MCF 10A (cell line): ENCODE results near the gene C5orf58. TPM values are rescaled to one million over a fixed set of nuclear protein-coding genes. Genes with fewer than 3 reads are reported as not detected.

Experiments used
- BruUV-seq: library from RNA; stranded (reverse); fragments of 400-500 nt; replicated peaks from 2 replicates; lab custom pipeline; 2021; lab: Mats Ljungman, UMichigan
- CTCF ChIA-PET: fragments of 300-600 bp; sonication (Branson Sonifier 250); formaldehyde crosslinking; extraction: SDS; loops from one replicate; lab custom pipeline; 2021; ENCODE audit warnings: antibody characterized with exemption, inconsistent platforms; lab: Yijun Ruan, JAX
- POLR2A ChIA-PET: fragments of 300-600, 350-650 bp; sonication (Branson Sonifier 250); formaldehyde crosslinking; extraction: SDS; loops from one replicate; lab custom pipeline; 2020; ENCODE audit warnings: antibody characterized with exemption, inconsistent platforms; lab: Yijun Ruan, JAX
- DNase-seq: peaks from one replicate; pipeline ENCODE4 v3.0.0-alpha.2; 2018; ENCODE audit not compliant: unreplicated experiment
- H3K27ac Mint-ChIP-seq: one replicate; pipeline ENCODE4 v1.8.0; 2022; ENCODE audit warnings: mild to moderate bottlenecking, low read depth, mixed read lengths; ENCODE audit not compliant: unreplicated experiment
- H3K27me3 Mint-ChIP-seq: one replicate; pipeline ENCODE4 v1.8.0; 2022; ENCODE audit warnings: mixed read lengths; ENCODE audit not compliant: insufficient read depth, unreplicated experiment
- H3K36me3 Mint-ChIP-seq: one replicate; pipeline ENCODE4 v1.8.0; 2022; ENCODE audit warnings: mild to moderate bottlenecking, moderate library complexity, mixed read lengths; ENCODE audit not compliant: insufficient read depth, unreplicated experiment
- H3K4me1 Mint-ChIP-seq: one replicate; pipeline ENCODE4 v1.8.0; 2022; ENCODE audit warnings: mixed read lengths; ENCODE audit not compliant: insufficient read depth, unreplicated experiment
- H3K4me3 Mint-ChIP-seq: one replicate; pipeline ENCODE4 v1.8.0; 2022; ENCODE audit warnings: mild to moderate bottlenecking, moderate library complexity, mixed read lengths; ENCODE audit not compliant: unreplicated experiment
- H3K9me3 Mint-ChIP-seq: one replicate; pipeline ENCODE4 v1.8.0; 2022; ENCODE audit warnings: mixed read lengths; ENCODE audit not compliant: unreplicated experiment
- intact Hi-C: fragments of 100-400 bp; cut with micrococcal nuclease; formaldehyde crosslinking; loops from 2 replicates; pipeline ENCODE4 v1.14.1; 2022
- total RNA-seq: library from RNA; stranded (reverse); gene quantifications from 2 replicates; pipeline ENCODE4 v1.2.3, GENCODE V29; 2022
- TF ChIP-seq, protein P1 (sequence below): fragments of 200-600 bp; IDR thresholded peaks from one replicate; pipeline ENCODE4 v1.8.0; 2022; ENCODE audit warnings: antibody characterized with exemption, mild to moderate bottlenecking; ENCODE audit not compliant: unreplicated experiment

C5orf58 gene
- total RNA-seq, 1 experiment from 2014 or later = not detected

DNA sequence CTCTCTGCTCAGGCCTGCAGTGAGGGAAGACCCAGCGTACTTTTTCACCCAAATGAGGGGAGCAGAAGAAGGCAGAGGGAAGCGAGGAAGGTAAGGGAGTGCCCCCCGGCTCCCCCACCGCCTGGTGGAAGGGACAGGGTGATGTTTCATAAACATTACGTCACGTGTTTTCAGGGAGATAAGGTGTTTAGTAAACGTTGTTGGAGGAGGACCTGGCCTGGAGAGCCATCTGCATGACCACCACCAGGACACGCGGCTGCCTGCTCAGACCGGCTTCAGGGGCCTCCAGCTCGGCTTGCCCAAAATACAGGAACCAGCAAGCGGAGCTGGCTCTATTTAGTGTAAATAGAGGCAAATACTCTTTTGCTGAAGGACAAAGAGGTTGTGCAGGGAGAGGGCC lies 40.0 kb upstream of the C5orf58 start:
- H3K36me3 Mint-ChIP-seq = no peaks in the 10 kb centered on the region
- H3K4me1 Mint-ChIP-seq = no peaks in the 10 kb centered on the region
- H3K27me3 Mint-ChIP-seq = no peaks in the 10 kb centered on the region
- intact Hi-C loops = no loop called here
- no peak overlapping the region for H3K4me3 Mint-ChIP-seq
- TF ChIP-seq, protein P1, sequence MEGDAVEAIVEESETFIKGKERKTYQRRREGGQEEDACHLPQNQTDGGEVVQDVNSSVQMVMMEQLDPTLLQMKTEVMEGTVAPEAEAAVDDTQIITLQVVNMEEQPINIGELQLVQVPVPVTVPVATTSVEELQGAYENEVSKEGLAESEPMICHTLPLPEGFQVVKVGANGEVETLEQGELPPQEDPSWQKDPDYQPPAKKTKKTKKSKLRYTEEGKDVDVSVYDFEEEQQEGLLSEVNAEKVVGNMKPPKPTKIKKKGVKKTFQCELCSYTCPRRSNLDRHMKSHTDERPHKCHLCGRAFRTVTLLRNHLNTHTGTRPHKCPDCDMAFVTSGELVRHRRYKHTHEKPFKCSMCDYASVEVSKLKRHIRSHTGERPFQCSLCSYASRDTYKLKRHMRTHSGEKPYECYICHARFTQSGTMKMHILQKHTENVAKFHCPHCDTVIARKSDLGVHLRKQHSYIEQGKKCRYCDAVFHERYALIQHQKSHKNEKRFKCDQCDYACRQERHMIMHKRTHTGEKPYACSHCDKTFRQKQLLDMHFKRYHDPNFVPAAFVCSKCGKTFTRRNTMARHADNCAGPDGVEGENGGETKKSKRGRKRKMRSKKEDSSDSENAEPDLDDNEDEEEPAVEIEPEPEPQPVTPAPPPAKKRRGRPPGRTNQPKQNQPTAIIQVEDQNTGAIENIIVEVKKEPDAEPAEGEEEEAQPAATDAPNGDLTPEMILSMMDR = no peak
- no peak overlapping the region for H3K27ac Mint-ChIP-seq
- no TSS peak for BruUV-seq
- CTCF ChIA-PET = interaction anchor here (0.5 to 29.7 kb wide), 10 partner anchors 10 to 840 kb away, joined by 3 to 633 read pairs (median 4); partner anchors contain the start of gene FOXI1
- H3K9me3 Mint-ChIP-seq = no peaks in the 10 kb centered on the region
- POLR2A ChIA-PET = no interaction called here
- no peak for DNase-seq

DNA sequence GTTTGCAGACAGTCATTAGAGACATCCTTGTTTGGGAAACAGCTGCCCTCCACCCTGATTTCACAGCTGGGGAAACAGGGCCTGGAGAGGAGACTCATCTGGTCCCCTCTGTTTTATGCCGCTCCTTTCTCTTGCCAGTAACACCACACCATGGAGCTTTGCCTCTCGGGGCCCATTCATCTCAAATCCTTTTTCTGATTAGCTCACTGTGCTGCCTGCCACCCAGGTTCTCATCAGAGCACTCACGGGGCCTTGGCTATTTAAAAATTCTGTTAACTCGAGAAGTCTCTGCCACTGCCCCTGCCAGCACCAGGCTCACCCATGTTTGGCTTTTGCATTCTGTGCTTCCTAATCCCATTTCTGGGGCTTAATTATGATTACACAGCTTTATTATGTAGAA lies 36.8 kb upstream of the C5orf58 start:
- BruUV-seq = no TSS peak
- H3K4me1 Mint-ChIP-seq = no peaks in the 10 kb centered on the region
- TF ChIP-seq, protein P1 = no peak
- DNase-seq = no peak
- H3K27me3 Mint-ChIP-seq = no peaks in the 10 kb centered on the region
- no peak overlapping the region for H3K4me3 Mint-ChIP-seq
- H3K27ac Mint-ChIP-seq = no peak overlapping the region
- no peaks in the 10 kb centered on the region for H3K36me3 Mint-ChIP-seq
- ChIA-PET CTCF (interaction anchor here (0.6 to 29.7 kb wide), 9 partner anchors 13 to 497 kb away, joined by 3 to 633 read pairs (median 4); partner anchors contain the start of gene FOXI1), POLR2A (interaction anchor here (1.0 kb wide), 1 partner anchor 29 kb away, joined by 3 read pairs; no protein-coding TSS in a partner anchor)
- intact Hi-C loops = no loop called here
- no peaks in the 10 kb centered on the region for H3K9me3 Mint-ChIP-seq

DNA sequence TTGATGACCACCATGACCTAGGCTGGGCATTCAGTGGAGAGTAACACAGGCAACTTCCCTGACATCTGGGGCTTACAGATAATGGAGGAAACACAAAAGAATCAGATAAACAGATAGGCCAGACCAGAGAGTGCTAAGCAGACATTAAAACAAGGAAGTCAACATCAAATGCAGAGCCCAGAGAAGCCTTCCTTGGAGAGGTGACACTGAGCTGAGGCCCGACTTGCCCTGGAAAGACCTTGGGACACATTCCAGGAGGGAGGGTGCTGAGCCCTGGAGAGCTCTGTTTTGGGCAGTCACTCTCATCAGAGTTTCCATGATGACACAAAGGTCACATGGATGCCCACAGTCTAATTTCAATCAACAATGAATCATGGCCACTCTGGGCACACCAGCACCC lies 31.9 kb upstream of the C5orf58 start:
- Mint-ChIP-seq H3K36me3 (no peaks in the 10 kb centered on the region), H3K27me3 (peaks cover 26% of the 10 kb centered on the region), H3K9me3 (no peaks in the 10 kb centered on the region), H3K4me1 (no peaks in the 10 kb centered on the region), H3K4me3 (no peak overlapping the region), H3K27ac (no peak overlapping the region)
- POLR2A ChIA-PET = no interaction called here
- DNase-seq = no peak
- TF ChIP-seq, protein P1 = no peak
- intact Hi-C loops = no loop called here
- CTCF ChIA-PET = interaction anchor here (0.7 to 3.0 kb wide), 8 partner anchors 12 to 494 kb away, joined by 3 to 20 read pairs (median 4); no protein-coding TSS in a partner anchor
- no TSS peak for BruUV-seq

DNA sequence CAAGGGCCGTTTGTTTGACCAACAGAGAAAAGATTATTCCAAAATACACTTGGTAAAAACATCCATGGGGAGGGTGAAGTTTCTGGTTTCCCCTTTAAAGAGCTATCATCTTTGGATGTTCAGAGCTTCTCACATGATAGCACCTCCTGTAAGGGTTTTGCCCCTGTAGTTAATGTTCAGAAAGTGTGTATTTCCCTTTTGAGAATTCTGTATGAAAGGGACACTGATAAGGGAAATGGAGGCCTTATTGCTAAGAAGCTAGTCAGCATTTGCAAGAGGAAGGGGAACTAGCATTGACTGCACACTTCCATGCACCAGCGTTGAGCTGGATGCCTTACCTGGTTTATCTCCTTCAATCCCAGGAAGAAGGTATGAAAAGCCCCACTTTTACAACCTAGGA lies 31.5 kb upstream of the C5orf58 start:
- CTCF ChIA-PET = interaction anchor here (0.7 to 3.0 kb wide), 7 partner anchors 11 to 495 kb away, joined by 3 to 20 read pairs (median 4); no protein-coding TSS in a partner anchor
- POLR2A ChIA-PET = interaction anchor here (0.6 kb wide), 1 partner anchor 74 kb away, joined by 3 read pairs; no protein-coding TSS in a partner anchor
- H3K9me3 Mint-ChIP-seq = no peaks in the 10 kb centered on the region
- no TSS peak for BruUV-seq
- TF ChIP-seq, protein P1 = no peak
- intact Hi-C loops = no loop called here
- no peaks in the 10 kb centered on the region for H3K36me3 Mint-ChIP-seq
- H3K27ac Mint-ChIP-seq = no peak overlapping the region
- peaks cover 29% of the 10 kb centered on the region for H3K27me3 Mint-ChIP-seq
- DNase-seq = no peak
- H3K4me3 Mint-ChIP-seq = no peak overlapping the region
- no peaks in the 10 kb centered on the region for H3K4me1 Mint-ChIP-seq
